ENCODE measurements around the gene PVALEF. TPM values are rescaled to one million over a fixed set of nuclear protein-coding genes. Genes with fewer than 3 reads are reported as not detected.

The PVALEF gene
- total RNA-seq, 1 experiment from 2014 or later: not detected

DNA sequence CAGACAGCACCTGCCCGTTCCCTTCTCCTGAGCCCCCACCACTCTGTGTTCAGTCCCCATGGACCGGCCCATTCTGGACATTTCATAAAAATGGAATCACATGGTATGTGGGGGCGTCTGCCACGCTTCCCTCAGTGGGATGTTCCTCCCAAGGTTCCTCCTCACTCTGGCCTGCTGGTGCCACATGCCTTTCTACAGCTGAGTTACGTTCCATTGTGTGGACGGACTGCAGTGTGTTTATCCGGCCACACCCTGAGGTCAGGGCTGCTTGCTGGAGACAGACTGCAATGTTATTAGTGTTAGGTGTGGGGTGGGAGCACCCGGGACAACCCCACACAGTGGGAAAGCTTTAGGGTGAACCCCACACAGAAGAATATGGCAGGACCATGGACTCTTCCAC, 6.6 kb downstream of the PVALEF start:
- H3K4me1 Mint-ChIP-seq: no peaks in the 10 kb centered on the region
- no peak overlapping the region for H3K4me2 ChIP-seq (ENCODE audit: insufficient read depth, insufficient read length, low read length)
- no peaks in the 10 kb centered on the region for H3K27me3 ChIP-seq (ENCODE audit: insufficient read depth, low read length)
- no peaks in the 10 kb centered on the region for H3K9me3 ChIP-seq (ENCODE audit: control insufficient read depth, low read depth, low read length)
- no peak overlapping the region for H4K91ac ChIP-seq (ENCODE audit: insufficient read length, low read depth, low read length)
- H3K23me2 ChIP-seq (ENCODE audit: insufficient read length, low read depth, low read length, poor library complexity, severe bottlenecking): no peaks in the 10 kb centered on the region
- H3K27ac Mint-ChIP-seq: no peak overlapping the region
- H3K79me2 ChIP-seq (ENCODE audit: insufficient read depth, low read length): no peaks in the 10 kb centered on the region
- TF ChIP-seq, protein P1, sequence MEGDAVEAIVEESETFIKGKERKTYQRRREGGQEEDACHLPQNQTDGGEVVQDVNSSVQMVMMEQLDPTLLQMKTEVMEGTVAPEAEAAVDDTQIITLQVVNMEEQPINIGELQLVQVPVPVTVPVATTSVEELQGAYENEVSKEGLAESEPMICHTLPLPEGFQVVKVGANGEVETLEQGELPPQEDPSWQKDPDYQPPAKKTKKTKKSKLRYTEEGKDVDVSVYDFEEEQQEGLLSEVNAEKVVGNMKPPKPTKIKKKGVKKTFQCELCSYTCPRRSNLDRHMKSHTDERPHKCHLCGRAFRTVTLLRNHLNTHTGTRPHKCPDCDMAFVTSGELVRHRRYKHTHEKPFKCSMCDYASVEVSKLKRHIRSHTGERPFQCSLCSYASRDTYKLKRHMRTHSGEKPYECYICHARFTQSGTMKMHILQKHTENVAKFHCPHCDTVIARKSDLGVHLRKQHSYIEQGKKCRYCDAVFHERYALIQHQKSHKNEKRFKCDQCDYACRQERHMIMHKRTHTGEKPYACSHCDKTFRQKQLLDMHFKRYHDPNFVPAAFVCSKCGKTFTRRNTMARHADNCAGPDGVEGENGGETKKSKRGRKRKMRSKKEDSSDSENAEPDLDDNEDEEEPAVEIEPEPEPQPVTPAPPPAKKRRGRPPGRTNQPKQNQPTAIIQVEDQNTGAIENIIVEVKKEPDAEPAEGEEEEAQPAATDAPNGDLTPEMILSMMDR (conservative IDR thresholded peaks at IDR 0.05): no peak
- DNase-seq: no peak
- no peak overlapping the region for H4K8ac ChIP-seq (replicated peaks; ENCODE audit: insufficient read length, low read depth, low read length)
- no peak overlapping the region for H2BK5ac ChIP-seq (ENCODE audit: insufficient read length, low read length)
- no peak overlapping the region for H3K56ac ChIP-seq (ENCODE audit: insufficient read length, low read depth, low read length)
- H3K27ac ChIP-seq (ENCODE audit: insufficient read length, low read depth, low read length): no peak overlapping the region
- no peaks in the 10 kb centered on the region for H3K79me1 ChIP-seq (ENCODE audit: insufficient read depth, low read depth, low read length, poor library complexity, severe bottlenecking)
- no peaks in the 10 kb centered on the region for H4K20me1 ChIP-seq (ENCODE audit: control insufficient read depth, insufficient read depth, insufficient read length)
- no peak overlapping the region for H3K14ac ChIP-seq (ENCODE audit: insufficient read depth, low read length)
- no peak overlapping the region for H2BK12ac ChIP-seq (ENCODE audit: insufficient read length, low read depth, low read length)
- no peak overlapping the region for H4K5ac ChIP-seq (ENCODE audit: insufficient read length, low read depth, low read length)
- no peak overlapping the region for H3K4ac ChIP-seq (ENCODE audit: low read depth, low read length)
- no CpG with 5 or more reads among the region's 8 CpGs for WGBS (ENCODE audit: extremely low coverage, insufficient read length, low lambda C conversion rate)
- H2AK5ac ChIP-seq (ENCODE audit: insufficient read length, low read length): no peak overlapping the region
- H3K36me3 Mint-ChIP-seq (ENCODE audit: insufficient read depth in 1 of 3, low read depth in 3 of 3): no peaks in the 10 kb centered on the region
- peaks cover 14% of the 10 kb centered on the region for H3K27me3 Mint-ChIP-seq (ENCODE audit: low read depth)
- H2BK20ac ChIP-seq (ENCODE audit: low read depth, low read length, poor library complexity, severe bottlenecking): no peak overlapping the region
- no peak overlapping the region for H3K4me3 Mint-ChIP-seq
- H2AFZ ChIP-seq (ENCODE audit: low read length): no peak overlapping the region
- H3K9ac ChIP-seq (ENCODE audit: extremely low read depth, insufficient read length, low read length): no peak overlapping the region
- H2BK120ac ChIP-seq (ENCODE audit: low read depth, low read length, poor library complexity, severe bottlenecking): no peak overlapping the region
- H3K23ac ChIP-seq (ENCODE audit: insufficient read length, low read depth, low read length): no peak overlapping the region
- no peaks in the 10 kb centered on the region for H3K4me1 ChIP-seq (ENCODE audit: insufficient read depth, low read length)
- no peak overlapping the region for H3T11ph ChIP-seq (ENCODE audit: low read length)
- H3K9me3 Mint-ChIP-seq: peaks cover 0 to 5% of the 10 kb centered on the region in 2 experiments; a peak in 2 of 5 replicates
- H3K18ac ChIP-seq (ENCODE audit: insufficient read length, low read depth, low read length): no peak overlapping the region
- H2BK15ac ChIP-seq (ENCODE audit: low read depth, low read length): no peak overlapping the region

Data from H9 (cell line).